Adrenal gland (tissue), 5 donors: ENCODE measurements around the gene PHC3.

ENCODE experiments used
- POLR2A ChIP-seq, 2 donors: fragments of 450-650 bp; IDR thresholded peaks; one replicate each; pipeline ENCODE4 v1.6.1; 2017; ENCODE audit warnings: antibody characterized with exemption in 2 of 2, mild to moderate bottlenecking in 2 of 2, moderate library complexity in 1 of 2
- TF ChIP-seq, protein P1 (sequence below), 6 experiments: fragments of 450-650 bp in 4 of 6; fragments of 200-600 bp in 2 of 6; sonication (generic) in 1 of 6; IDR thresholded peaks; 1 replicate in 5 of 6; 2 replicates in 1 of 6; pipeline versions ENCODE4 v1.5.1 to v1.8.0; 2016 to 2021; ENCODE audit warnings: antibody characterized with exemption in 6 of 6, mild to moderate bottlenecking in 2 of 6, moderate library complexity in 1 of 6
- donor health status: DM: no; HTN: no; CAD: no.

DNA sequence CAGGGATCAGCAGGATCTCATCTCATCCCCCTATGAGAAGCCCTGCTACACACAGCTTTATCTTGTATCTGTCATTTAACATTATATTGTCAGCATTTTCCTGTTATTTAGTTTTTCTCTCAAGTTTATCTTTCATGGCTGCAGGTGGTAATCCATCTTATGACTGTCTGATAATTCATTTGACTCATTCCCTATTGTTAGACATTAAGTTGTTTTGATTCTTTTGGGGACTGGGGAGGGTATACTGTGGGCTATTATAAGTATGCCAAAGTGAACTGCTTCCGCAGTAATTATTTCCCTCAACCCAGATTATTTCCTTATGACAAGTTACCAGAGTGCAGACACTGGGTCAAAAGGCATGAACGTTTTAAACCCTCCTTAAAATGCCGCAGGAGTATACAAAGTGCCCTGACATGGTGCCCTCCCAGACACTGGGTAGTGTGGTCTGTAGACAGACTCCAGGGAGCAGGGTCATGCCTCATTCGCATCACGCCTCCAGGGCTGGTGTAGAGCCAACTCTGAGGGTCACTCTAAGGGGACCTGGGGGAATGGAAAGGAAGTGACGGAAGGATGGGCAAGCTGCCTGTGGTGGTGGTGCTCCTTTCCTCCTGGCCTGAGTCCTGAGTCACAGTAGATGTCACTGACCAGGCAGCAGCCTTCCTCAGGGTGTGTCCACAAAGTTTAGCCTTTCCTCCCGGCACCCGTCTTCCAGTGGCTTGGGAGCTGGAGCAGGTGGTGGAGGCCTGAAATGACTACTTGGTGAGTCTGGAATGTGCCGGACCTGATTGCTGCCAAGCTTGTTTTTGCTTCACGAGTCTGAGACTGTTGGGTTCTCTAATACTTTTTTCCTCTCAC, 132.2 kb downstream of the PHC3 start:
- TF ChIP-seq, protein P1, sequence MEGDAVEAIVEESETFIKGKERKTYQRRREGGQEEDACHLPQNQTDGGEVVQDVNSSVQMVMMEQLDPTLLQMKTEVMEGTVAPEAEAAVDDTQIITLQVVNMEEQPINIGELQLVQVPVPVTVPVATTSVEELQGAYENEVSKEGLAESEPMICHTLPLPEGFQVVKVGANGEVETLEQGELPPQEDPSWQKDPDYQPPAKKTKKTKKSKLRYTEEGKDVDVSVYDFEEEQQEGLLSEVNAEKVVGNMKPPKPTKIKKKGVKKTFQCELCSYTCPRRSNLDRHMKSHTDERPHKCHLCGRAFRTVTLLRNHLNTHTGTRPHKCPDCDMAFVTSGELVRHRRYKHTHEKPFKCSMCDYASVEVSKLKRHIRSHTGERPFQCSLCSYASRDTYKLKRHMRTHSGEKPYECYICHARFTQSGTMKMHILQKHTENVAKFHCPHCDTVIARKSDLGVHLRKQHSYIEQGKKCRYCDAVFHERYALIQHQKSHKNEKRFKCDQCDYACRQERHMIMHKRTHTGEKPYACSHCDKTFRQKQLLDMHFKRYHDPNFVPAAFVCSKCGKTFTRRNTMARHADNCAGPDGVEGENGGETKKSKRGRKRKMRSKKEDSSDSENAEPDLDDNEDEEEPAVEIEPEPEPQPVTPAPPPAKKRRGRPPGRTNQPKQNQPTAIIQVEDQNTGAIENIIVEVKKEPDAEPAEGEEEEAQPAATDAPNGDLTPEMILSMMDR (IDR thresholded peaks at IDR 0.05), result no peak
- no peak for TF ChIP-seq POLR2A (IDR thresholded peaks at IDR 0.05)
